ENCODE measurements around the gene ALG2. TPM values are rescaled to one million over a fixed set of nuclear protein-coding genes. Genes with fewer than 3 reads are reported as not detected.

Gene ALG2
- polyA plus RNA-seq, 1 of the 3 experiments (the other 2 are of a cell fraction): 31.6 TPM

DNA sequence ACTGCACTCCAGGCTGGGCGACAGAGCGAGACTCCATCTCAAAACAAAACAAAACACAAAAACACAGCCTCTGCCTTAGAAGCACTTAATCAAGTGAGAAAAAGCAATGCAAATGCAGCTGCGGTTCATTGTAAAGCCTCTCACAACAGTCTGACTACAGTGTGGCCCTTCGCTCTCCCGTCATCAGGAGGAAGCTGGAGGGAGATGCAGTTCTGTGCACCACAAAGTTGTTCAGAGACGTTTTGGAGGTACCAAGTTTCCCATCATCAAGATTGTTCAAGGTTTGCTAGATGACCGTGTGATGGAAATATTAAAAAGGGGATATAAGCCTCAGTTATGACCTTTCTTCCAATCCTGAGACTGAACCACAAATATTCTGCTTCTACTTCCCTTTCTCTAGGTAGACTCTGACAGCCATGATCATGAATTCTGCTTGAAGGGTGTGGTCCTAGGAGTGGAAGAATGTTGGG lies 41.2 kb upstream of the ALG2 start:
- H3K4me1 ChIP-seq (ENCODE audit: control insufficient read depth in 1 of 2, insufficient read depth in 2 of 2, low read depth in 1 of 2, low read length in 1 of 2): peaks cover 0 to 3% of the 10 kb centered on the region in 2 experiments; a peak in 1 of 4 replicates
- no peak overlapping the region for H2AFZ ChIP-seq (ENCODE audit: low read depth)
- H3K9me2 ChIP-seq: no peaks in the 10 kb centered on the region
- CTCF ChIA-PET: no interaction called here
- WGBS (ENCODE audit: low lambda C conversion rate): 86% methylated on average over 7 of the region's 7 CpGs
- POLR2A ChIA-PET: no interaction called here
- H3K9ac ChIP-seq: no peak overlapping the region
- H3K4me3 ChIP-seq (ENCODE audit: low read depth in 2 of 2, low read length in 1 of 2): no peak overlapping the region
- H3K79me2 ChIP-seq (ENCODE audit: insufficient read depth): no peaks in the 10 kb centered on the region
- no peaks in the 10 kb centered on the region for H3K36me3 ChIP-seq (replicated peaks in 1 of 2; ENCODE audit: control insufficient read depth in 1 of 2, insufficient read depth in 2 of 2, low read length in 1 of 2)
- H3K9me3 ChIP-seq: no peaks in the 10 kb centered on the region
- H3K4me2 ChIP-seq: no peak overlapping the region
- no peak overlapping the region for H3K27ac ChIP-seq (ENCODE audit: low read depth in 2 of 2, low read length in 1 of 2)
- no peaks in the 10 kb centered on the region for H3F3A ChIP-seq (replicated peaks; ENCODE audit: insufficient read depth)
- no peak for DNase-seq
- no peaks in the 10 kb centered on the region for H4K20me1 ChIP-seq (ENCODE audit: insufficient read depth)
- H3K27me3 ChIP-seq (ENCODE audit: insufficient read depth): no peaks in the 10 kb centered on the region
- TF ChIP-seq EZH2phosphoT487 (IDR thresholded peaks at IDR 0.05; ENCODE audit: borderline replicate concordance, low read depth) (no peak), YY1 (IDR thresholded peaks at IDR 0.05; ENCODE audit: low read depth) (no peak), RFX5 (IDR thresholded peaks at IDR 0.05; ENCODE audit: low read length) (no peak), ELF1 (IDR thresholded peaks at IDR 0.05) (no peak), SIN3A (IDR thresholded peaks at IDR 0.05; ENCODE audit: borderline replicate concordance, low read depth, low read length) (no peak), TAF1 (IDR thresholded peaks at IDR 0.05; ENCODE audit: borderline replicate concordance, low read depth, low read length) (no peak)

DNA sequence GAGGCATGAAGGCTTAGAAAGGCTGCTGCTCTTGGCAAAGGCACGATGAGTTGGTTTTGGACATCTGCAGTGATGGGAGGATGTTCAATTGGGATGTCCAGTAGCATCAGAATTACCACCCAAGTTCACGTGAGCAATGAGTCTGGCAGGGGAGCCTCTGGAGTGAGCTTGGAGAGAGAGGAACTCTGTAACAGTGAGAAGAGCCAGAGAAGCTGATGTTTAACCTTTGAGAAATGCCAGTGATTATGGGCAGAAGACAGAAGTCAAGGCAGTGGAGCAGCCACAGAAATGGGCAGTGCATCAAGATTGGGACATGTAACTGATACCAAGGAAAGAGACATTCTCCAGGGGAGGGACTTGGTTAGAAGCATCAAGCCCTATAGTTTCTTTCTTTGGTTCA lies 40.2 kb upstream of the ALG2 start:
- Histone ChIP-seq H3K4me3 (ENCODE audit: low read depth in 2 of 2, low read length in 1 of 2) (no peak overlapping the region), H3K9me2 (no peaks in the 10 kb centered on the region), H3K9ac (no peak overlapping the region), H3K9me3 (no peaks in the 10 kb centered on the region), H3K79me2 (ENCODE audit: insufficient read depth) (no peaks in the 10 kb centered on the region), H3K27me3 (ENCODE audit: insufficient read depth) (no peaks in the 10 kb centered on the region), H3K27ac (ENCODE audit: low read depth in 2 of 2, low read length in 1 of 2) (no peak overlapping the region), H3K4me2 (no peak overlapping the region), H3K36me3 (replicated peaks in 1 of 2; ENCODE audit: control insufficient read depth in 1 of 2, insufficient read depth in 2 of 2, low read length in 1 of 2) (no peaks in the 10 kb centered on the region), H3F3A (replicated peaks; ENCODE audit: insufficient read depth) (no peaks in the 10 kb centered on the region), H3K4me1 (ENCODE audit: control insufficient read depth in 1 of 2, insufficient read depth in 2 of 2, low read depth in 1 of 2, low read length in 1 of 2) (peaks cover 0 to 3% of the 10 kb centered on the region in 2 experiments; a peak in 1 of 4 replicates), H4K20me1 (ENCODE audit: insufficient read depth) (no peaks in the 10 kb centered on the region), H2AFZ (ENCODE audit: low read depth) (no peak overlapping the region)
- no peak for DNase-seq
- WGBS (ENCODE audit: low lambda C conversion rate): 75% methylated on average over 2 of the region's 2 CpGs
- ChIA-PET POLR2A (no interaction called here), CTCF (no interaction called here)
- no peak for TF ChIP-seq TAF1 (IDR thresholded peaks at IDR 0.05; ENCODE audit: borderline replicate concordance, low read depth, low read length)
- TF ChIP-seq, protein P1, sequence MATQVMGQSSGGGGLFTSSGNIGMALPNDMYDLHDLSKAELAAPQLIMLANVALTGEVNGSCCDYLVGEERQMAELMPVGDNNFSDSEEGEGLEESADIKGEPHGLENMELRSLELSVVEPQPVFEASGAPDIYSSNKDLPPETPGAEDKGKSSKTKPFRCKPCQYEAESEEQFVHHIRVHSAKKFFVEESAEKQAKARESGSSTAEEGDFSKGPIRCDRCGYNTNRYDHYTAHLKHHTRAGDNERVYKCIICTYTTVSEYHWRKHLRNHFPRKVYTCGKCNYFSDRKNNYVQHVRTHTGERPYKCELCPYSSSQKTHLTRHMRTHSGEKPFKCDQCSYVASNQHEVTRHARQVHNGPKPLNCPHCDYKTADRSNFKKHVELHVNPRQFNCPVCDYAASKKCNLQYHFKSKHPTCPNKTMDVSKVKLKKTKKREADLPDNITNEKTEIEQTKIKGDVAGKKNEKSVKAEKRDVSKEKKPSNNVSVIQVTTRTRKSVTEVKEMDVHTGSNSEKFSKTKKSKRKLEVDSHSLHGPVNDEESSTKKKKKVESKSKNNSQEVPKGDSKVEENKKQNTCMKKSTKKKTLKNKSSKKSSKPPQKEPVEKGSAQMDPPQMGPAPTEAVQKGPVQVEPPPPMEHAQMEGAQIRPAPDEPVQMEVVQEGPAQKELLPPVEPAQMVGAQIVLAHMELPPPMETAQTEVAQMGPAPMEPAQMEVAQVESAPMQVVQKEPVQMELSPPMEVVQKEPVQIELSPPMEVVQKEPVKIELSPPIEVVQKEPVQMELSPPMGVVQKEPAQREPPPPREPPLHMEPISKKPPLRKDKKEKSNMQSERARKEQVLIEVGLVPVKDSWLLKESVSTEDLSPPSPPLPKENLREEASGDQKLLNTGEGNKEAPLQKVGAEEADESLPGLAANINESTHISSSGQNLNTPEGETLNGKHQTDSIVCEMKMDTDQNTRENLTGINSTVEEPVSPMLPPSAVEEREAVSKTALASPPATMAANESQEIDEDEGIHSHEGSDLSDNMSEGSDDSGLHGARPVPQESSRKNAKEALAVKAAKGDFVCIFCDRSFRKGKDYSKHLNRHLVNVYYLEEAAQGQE (IDR thresholded peaks at IDR 0.05; ENCODE audit: low read depth, low read length): no peak
- TF ChIP-seq, protein P2, sequence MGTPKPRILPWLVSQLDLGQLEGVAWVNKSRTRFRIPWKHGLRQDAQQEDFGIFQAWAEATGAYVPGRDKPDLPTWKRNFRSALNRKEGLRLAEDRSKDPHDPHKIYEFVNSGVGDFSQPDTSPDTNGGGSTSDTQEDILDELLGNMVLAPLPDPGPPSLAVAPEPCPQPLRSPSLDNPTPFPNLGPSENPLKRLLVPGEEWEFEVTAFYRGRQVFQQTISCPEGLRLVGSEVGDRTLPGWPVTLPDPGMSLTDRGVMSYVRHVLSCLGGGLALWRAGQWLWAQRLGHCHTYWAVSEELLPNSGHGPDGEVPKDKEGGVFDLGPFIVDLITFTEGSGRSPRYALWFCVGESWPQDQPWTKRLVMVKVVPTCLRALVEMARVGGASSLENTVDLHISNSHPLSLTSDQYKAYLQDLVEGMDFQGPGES (IDR thresholded peaks at IDR 0.05; ENCODE audit: low read depth, low read length): no peak
- no peak for TF ChIP-seq TEAD4 (IDR thresholded peaks at IDR 0.05; ENCODE audit: borderline replicate concordance, insufficient read depth)
- no peak for TF ChIP-seq PBX3 (IDR thresholded peaks at IDR 0.05)
- TF ChIP-seq NFIC (IDR thresholded peaks at IDR 0.05; ENCODE audit: borderline replicate concordance): no peak
- no peak for TF ChIP-seq GABPA (IDR thresholded peaks at IDR 0.05; ENCODE audit: low read depth)
- no peak for TF ChIP-seq EZH2phosphoT487 (IDR thresholded peaks at IDR 0.05; ENCODE audit: borderline replicate concordance, low read depth)
- no peak for TF ChIP-seq GATA2 (CRISPR knock-in tag; IDR thresholded peaks at IDR 0.05)
- no peak for TF ChIP-seq RCOR1 (IDR thresholded peaks at IDR 0.05; ENCODE audit: low read length)
- no peak for TF ChIP-seq MAX (IDR thresholded peaks at IDR 0.05; ENCODE audit: low read depth)
- TF ChIP-seq FOXJ3 (CRISPR knock-in tag; IDR thresholded peaks at IDR 0.05): no peak
- TF ChIP-seq ELF1 (IDR thresholded peaks at IDR 0.05): no peak
- no peak for TF ChIP-seq EP300 (IDR thresholded peaks at IDR 0.05; ENCODE audit: borderline replicate concordance in 1 of 2, low read depth in 1 of 2, low read length in 1 of 2)
- no peak for TF ChIP-seq RXRA (IDR thresholded peaks at IDR 0.05; ENCODE audit: borderline replicate concordance, low read depth)
- TF ChIP-seq MEF2A (IDR thresholded peaks at IDR 0.05; ENCODE audit: borderline replicate concordance, low read depth): no peak
